BJ (cell line): ENCODE results near the gene CHRNA4. TPM values are rescaled to one million over a fixed set of nuclear protein-coding genes. Genes with fewer than 3 reads are reported as not detected.
"Not testable (repeated sequence)": the region's sequence is repeated elsewhere in the genome, so short reads cannot be mapped to it uniquely, and the experiment has no call there.

ENCODE experiments used
- CTCF ChIA-PET: fragments of 350-600 bp; formaldehyde crosslinking; extraction: SDS; loops from one replicate; lab custom pipeline; 2021; ENCODE audit warnings: antibody characterized with exemption, inconsistent platforms; lab: Yijun Ruan, JAX
- POLR2A ChIA-PET: fragments of 300-600 bp; sonication (Branson Sonifier 250); formaldehyde crosslinking; extraction: SDS; loops from one replicate; lab custom pipeline; 2021; ENCODE audit warnings: antibody characterized with exemption; lab: Charles Lee
- DNase-seq: peaks from one replicate; pipeline ENCODE4 v3.0.0-alpha.2; 2011; ENCODE audit warnings: low read depth
- H3K27me3 ChIP-seq: 2 replicates; pipeline ENCODE4 v1.6.0; 2011; ENCODE audit warnings: low read length; ENCODE audit not compliant: control insufficient read depth, insufficient read depth
- H3K36me3 ChIP-seq: 2 replicates; pipeline ENCODE4 v1.5.1; 2011; ENCODE audit warnings: low read length; ENCODE audit not compliant: control insufficient read depth, insufficient read depth
- H3K4me3 ChIP-seq: 2 replicates; pipeline ENCODE4 v1.5.1; 2011; ENCODE audit warnings: low read depth, mild to moderate bottlenecking, control low read depth, low read length
- CTCF ChIP-seq: IDR thresholded peaks from 2 replicates; pipeline ENCODE4 v1.5.1; 2011; ENCODE audit warnings: low read depth, mild to moderate bottlenecking, control low read depth, inconsistent platforms, low read length, moderate library complexity; ENCODE audit not compliant: insufficient read depth
- polyA plus RNA-seq: library from polyadenylated mRNA; depleted of rRNA; stranded (reverse); fragments of >200 nt; gene quantifications from 2 replicates; pipeline ENCODE4 v1.2.3, GENCODE V29; 2011

CHRNA4 gene
- polyA plus RNA-seq, 1 experiment: not detected

GRCh38 chr20:63308218-63308911 lies 52.8 kb downstream of the CHRNA4 start:
- no peak for DNase-seq
- no peak overlapping the region for H3K4me3 ChIP-seq
- H3K36me3 ChIP-seq: no peaks in the 10 kb centered on the region
- H3K27me3 ChIP-seq: no peaks in the 10 kb centered on the region; the same call in 1 of the 2 replicates
- no peak for TF ChIP-seq CTCF
- ChIA-PET POLR2A (no interaction called here), CTCF (interaction anchor here (1.0 to 5.2 kb wide), 15 partner anchors 10 to 665 kb away, joined by 3 to 107 read pairs (median 7); partner anchors contain the start of gene ARFGAP1)

DNA sequence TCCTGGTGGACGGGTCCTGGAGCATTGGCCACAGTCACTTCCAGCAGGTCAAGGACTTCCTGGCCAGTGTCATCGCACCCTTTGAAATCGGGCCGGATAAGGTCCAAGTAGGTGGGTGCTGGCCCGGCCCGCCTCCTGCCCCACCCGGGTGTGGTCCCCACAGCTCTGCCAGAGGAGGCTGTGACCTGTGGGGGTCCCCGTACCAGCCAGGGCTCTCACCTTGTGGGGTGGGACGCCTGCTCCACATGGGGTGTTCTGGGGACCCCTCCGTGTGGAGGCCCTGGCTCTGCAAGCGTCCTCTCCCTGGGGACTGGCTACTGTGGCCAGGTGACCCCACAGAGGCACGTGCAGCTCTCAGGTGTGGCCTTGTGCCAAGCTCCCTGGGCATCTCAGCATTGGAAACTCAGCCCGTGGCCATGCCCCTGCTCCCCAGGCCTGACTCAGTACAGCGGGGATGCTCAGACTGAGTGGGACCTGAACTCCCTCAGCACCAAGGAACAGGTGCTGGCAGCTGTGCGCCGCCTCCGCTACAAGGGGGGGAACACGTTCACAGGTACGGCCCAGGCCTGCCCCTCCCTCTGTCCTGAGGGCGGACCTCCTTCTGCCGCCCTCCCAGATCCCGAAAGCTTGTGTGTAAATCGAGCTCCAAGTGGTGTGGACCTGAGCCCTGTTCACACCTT lies 53.5 kb downstream of the CHRNA4 start:
- Histone ChIP-seq H3K4me3 (no peak overlapping the region), H3K36me3 (no peaks in the 10 kb centered on the region), H3K27me3 (no peaks in the 10 kb centered on the region; the same call in 1 of the 2 replicates)
- POLR2A ChIA-PET: no interaction called here
- no peak for DNase-seq
- no peak for TF ChIP-seq CTCF
- CTCF ChIA-PET: interaction anchor here (1.0 to 5.2 kb wide), 5 partner anchors 10 to 666 kb away, joined by 3 to 107 read pairs (median 9); no protein-coding TSS in a partner anchor

- Histone ChIP-seq H3K27me3 (no peaks in the 10 kb centered on the region; the same call in 1 of the 2 replicates), H3K36me3 (no peaks in the 10 kb centered on the region), H3K4me3 (no peak overlapping the region)
- DNase-seq: no peak
- TF ChIP-seq CTCF: no peak
- ChIA-PET CTCF (interaction anchor here (5.2 kb wide), 1 partner anchor 73 kb away, joined by 107 read pairs; no protein-coding TSS in a partner anchor), POLR2A (no interaction called here)
Measured at GRCh38 chr20:63306673-63307537, 54.2 kb downstream of the CHRNA4 start.

GRCh38 chr20:63305933-63306672 lies 55.0 kb downstream of the CHRNA4 start:
- CTCF ChIA-PET: interaction anchor here (5.2 kb wide), 1 partner anchor 74 kb away, joined by 107 read pairs; no protein-coding TSS in a partner anchor
- DNase-seq, H3K36me3 ChIP-seq, POLR2A ChIA-PET, H3K27me3 ChIP-seq, H3K4me3 ChIP-seq: not testable (repeated sequence)

DNA sequence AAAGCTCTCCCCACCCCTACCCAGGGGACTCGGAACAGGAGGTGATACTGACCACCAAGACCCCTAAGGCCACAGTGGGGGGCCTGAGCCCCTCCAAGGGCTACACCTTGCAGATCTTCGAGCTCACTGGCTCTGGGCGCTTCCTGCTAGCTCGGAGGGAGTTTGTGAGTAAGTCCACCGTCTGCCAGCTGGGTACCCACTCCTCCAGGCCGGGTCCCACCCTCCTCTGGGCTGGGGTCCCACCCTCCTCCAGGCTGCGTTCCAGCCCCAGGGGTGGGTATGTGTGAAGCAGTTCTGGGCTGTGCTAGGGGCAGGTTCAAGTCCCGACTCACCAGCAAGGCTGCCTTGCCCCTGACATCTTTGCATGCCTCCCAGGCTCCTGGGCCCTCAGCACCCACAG lies 55.8 kb downstream of the CHRNA4 start:
- no peak for TF ChIP-seq CTCF
- Histone ChIP-seq H3K36me3 (no peaks in the 10 kb centered on the region), H3K4me3 (no peak overlapping the region), H3K27me3 (no peaks in the 10 kb centered on the region; the same call in 1 of the 2 replicates)
- DNase-seq: no peak
- ChIA-PET CTCF (no interaction called here), POLR2A (no interaction called here)
